ENCODE data around the gene TRPV4. TPM values are rescaled to one million over a fixed set of nuclear protein-coding genes. Genes with fewer than 3 reads are reported as not detected.
"Not testable (repeated sequence)": the region's sequence is repeated elsewhere in the genome, so short reads cannot be mapped to it uniquely, and the experiment has no call there.

Gene TRPV4
- total RNA-seq, 1 donor = 0.43 TPM

DNA sequence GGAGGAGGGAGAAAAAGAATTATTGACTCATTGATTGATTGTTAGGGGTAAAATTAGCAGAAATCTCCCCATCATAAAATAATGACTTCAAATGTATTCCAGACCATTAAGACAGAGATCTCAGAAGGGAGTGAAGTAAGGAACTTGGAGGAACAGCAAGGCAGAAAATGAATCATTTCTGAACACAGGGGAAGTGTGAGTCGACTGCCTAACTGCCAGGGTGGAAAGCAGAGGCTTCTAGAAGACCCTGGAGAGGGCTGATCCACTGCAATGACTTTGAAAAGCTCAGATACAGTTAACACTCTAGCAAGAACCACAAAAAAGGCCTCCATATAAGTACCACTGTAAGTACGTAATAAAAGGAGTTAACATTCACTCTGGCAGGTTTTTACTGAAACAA is 37.5 kb upstream of the TRPV4 start:
- no peak overlapping the region for H3K4me3 ChIP-seq (ENCODE audit: low read depth, low read length)
- TF ChIP-seq, protein P1, sequence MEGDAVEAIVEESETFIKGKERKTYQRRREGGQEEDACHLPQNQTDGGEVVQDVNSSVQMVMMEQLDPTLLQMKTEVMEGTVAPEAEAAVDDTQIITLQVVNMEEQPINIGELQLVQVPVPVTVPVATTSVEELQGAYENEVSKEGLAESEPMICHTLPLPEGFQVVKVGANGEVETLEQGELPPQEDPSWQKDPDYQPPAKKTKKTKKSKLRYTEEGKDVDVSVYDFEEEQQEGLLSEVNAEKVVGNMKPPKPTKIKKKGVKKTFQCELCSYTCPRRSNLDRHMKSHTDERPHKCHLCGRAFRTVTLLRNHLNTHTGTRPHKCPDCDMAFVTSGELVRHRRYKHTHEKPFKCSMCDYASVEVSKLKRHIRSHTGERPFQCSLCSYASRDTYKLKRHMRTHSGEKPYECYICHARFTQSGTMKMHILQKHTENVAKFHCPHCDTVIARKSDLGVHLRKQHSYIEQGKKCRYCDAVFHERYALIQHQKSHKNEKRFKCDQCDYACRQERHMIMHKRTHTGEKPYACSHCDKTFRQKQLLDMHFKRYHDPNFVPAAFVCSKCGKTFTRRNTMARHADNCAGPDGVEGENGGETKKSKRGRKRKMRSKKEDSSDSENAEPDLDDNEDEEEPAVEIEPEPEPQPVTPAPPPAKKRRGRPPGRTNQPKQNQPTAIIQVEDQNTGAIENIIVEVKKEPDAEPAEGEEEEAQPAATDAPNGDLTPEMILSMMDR (IDR thresholded peaks at IDR 0.05; ENCODE audit: insufficient read depth, low read depth, low read length) = no peak
- no peak for DNase-seq (ENCODE audit: low read depth)

DNA sequence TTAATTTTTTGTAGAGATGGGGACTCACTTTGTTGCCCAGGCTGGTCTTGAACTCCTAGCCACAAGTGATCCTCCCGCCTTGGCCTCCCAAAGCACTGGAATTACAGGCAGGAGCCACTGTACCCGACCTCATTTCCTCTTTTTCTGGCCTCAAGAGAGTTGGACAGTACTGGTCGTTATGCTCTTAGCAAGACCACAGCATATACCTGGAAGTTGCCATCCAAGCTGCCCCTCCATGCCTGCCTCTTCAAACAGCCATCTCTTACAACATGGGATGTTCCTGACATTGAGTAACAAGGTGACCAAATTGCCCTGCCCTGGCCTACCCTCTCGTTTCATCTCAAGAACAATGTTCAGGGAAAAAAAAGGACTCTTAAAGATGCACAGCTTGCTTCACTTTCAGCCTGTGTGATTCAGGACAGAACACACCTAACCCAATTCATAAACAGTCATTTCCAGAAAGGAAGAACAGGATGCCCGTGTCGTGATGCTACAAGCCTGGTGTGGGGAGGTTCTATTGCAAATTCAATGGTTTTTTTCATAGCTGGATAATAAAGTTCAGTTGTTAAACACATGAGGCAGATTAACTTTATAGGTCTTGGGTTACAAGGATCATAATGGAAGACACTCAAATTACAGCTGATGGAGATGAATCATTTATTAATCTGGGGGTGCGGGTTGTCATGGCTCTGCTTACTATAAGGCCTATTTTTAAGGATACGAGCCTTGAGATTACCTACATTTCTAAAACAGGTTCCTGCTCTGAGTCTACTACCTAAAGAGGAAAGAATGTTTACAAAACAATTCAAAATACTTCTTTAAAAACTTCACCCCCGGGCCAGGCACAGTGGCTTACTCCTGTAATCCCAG is 35.2 kb upstream of the TRPV4 start:
- TF ChIP-seq, protein P1 (IDR thresholded peaks at IDR 0.05; ENCODE audit: insufficient read depth, low read depth, low read length) = no peak
- no peak overlapping the region for H3K4me3 ChIP-seq (ENCODE audit: low read depth, low read length)
- no peak for DNase-seq (ENCODE audit: low read depth)

DNA sequence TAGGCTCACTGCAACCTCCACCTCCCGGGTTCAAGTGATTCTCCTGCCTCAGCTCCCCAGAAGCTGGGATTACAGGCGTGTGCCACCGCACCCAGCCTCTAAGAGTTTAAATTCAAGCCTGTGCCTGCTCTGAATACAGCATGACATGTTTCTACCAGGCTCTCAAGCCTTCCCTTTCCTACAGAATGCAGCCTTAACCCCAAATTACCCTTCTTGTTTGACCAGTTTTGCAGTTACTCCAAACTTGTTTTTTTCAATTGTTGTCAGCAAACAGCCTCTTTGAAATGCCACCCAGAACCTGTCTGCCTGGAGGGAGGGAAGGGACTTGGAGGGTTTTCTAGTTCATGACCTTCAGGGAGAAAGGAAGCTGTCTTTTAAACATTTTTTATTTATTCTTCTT is 31.7 kb upstream of the TRPV4 start:
- TF ChIP-seq, protein P1 (IDR thresholded peaks at IDR 0.05; ENCODE audit: insufficient read depth, low read depth, low read length) = no peak
- no peak overlapping the region for H3K4me3 ChIP-seq (ENCODE audit: low read depth, low read length)
- DNase-seq (ENCODE audit: low read depth) = no peak

DNA sequence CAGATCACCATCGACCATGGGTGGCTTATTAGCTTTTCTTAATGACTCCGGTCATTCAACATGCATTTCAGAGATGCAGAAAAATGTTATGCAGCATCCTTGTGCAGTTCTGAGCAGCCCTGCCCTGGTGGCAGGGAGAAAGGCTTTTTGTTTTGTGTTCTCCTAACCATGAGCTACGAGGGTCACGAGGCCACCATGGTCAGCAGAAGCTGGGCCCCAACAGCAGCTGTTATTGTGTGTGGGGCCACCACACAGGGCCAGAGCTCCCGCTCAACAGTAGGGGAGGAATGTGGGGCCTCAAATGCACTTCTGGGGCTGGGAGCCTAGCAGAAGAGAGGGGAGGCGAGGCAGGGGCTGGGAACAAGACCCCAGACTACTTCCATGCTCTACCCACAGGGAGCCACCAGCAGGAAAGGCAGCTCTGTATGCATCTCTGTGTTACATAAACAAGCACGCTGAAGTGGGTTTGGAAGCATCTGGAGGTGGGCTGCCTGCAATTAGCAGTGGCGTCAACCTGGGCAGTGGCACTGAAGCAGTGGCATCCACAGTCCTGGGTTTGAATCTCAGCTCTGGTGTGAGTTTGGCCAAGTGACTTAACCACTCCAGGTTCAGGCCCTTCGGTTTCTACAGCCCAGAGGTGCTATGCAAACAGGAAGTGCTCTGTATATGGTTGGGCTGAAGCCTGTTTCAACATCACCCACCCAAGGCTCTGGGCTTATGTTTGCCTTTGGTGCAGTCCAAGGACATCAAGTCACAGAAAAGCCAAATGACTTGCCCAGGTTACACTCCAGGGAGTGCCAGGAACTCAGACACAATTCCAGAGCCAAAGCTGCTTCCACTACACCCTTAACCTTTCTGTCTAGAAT is 30.9 kb upstream of the TRPV4 start:
- DNase-seq (ENCODE audit: low read depth) = peak; percentile 73
- TF ChIP-seq, protein P1 (IDR thresholded peaks at IDR 0.05; ENCODE audit: insufficient read depth, low read depth, low read length) = no peak
- H3K4me3 ChIP-seq (ENCODE audit: low read depth, low read length) = no peak overlapping the region

DNA sequence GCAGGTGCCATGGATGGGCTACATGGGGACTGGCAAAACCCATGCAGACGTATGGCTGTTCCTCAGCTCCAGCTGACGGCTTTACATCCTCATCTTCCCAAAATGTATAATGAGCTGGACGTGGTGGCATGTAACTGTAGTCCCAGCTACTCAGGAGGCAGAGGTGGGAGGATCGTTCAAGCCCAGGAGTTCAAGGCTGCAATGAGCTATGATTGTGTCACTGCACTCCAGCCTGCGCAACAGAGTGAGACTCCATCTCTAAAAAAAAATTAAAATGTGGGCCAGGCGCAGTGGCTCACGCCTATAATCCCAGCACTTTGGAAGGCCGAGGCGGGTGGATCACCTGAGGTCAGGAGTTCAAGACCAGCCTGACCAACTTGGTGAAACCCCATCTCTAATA is 29.3 kb upstream of the TRPV4 start:
- not testable (repeated sequence) for H3K4me3 ChIP-seq (ENCODE audit: low read depth, low read length); DNase-seq (ENCODE audit: low read depth)

DNA sequence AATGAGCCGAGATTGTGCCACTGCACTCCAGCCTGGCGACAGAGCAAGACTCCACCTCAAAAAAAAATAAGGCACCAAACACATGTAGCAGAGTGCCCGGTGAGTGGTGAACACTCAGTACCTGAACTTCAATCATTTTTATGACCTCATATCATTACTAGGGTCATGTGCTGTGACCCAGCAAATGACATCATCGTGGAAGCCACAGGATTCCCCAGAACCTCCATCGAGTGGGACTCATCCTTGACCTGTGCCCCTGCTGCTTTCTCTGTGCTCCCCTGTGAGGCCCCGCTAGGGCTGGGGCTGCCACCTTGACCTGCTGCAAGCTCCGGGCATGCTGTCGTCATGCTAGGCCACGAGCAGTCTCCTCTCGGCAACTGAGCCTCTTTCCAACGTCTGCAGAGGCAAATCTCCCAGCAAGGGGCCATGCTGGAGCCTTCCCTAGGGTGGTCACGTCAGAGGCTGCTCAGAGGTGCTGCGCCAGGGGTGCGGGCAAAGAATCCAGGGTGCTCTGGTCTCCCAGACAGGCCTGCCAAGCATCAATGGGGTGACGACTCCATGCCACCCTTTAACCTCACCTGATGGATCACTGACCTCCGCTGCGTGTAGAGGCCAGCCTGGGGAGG is 28.6 kb upstream of the TRPV4 start:
- H3K4me3 ChIP-seq (ENCODE audit: low read depth, low read length) = no peak overlapping the region
- TF ChIP-seq, protein P1 (IDR thresholded peaks at IDR 0.05; ENCODE audit: insufficient read depth, low read depth, low read length) = no peak
- DNase-seq (ENCODE audit: low read depth) = no peak

DNA sequence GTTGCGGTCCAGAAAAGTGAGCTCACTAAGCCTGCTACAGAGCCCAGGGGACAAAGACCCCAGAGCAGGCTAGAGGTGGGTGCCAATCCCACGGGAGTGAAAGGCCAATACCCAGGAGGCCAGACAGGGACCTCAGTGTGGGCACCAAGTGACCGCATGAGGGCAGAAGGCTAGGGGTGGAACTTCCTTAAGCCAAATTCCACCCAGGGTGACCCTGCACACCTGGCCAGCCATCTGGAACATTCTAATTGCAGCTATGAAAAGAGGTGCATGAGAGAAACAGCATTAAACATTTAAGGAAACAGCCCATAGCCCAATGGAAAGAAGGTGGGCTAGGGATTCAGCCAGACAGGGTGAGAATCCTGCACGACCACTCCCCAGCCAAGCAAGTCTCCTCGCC is 27.8 kb upstream of the TRPV4 start:
- no peak overlapping the region for H3K4me3 ChIP-seq (ENCODE audit: low read depth, low read length)
- TF ChIP-seq, protein P1 (IDR thresholded peaks at IDR 0.05; ENCODE audit: insufficient read depth, low read depth, low read length) = no peak

More for the DNA sequence above, 27.8 kb upstream of the TRPV4 start:
- DNase-seq (ENCODE audit: low read depth) = no peak

Measured in fibroblast of villous mesenchyme (primary cell).